T-helper 2 cell (primary cell): ENCODE results near the gene PNISR.

Experiments
- DNase-seq, 5 experiments: peaks; one replicate each; pipeline versions ENCODE4 v3.0.0 to v3.0.0-alpha.2; 2012 to 2022

Gene PNISR

GRCh38 chr6:99402448-99402847 is 22.7 kb downstream of the PNISR start:
- DNase-seq = no peak

DNA sequence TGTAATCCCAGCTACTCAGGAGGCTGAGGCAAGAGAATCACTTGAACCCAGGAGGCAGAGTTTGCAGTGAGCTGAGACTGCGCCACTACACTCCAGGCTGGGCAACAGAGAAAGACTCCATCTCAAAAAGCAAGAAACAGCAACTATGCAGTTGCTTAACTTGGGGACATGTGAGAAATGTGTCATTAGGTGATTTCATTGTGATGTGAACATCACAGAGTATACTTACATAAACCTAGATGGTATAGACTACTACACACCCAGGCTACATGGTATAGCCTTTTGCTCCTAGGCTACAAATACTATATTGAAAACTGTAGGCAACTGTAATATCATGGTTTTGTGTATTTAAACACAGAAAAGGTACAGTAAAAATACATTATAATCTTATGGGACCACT is 27.8 kb downstream of the PNISR start:
- DNase-seq = no peak

DNA sequence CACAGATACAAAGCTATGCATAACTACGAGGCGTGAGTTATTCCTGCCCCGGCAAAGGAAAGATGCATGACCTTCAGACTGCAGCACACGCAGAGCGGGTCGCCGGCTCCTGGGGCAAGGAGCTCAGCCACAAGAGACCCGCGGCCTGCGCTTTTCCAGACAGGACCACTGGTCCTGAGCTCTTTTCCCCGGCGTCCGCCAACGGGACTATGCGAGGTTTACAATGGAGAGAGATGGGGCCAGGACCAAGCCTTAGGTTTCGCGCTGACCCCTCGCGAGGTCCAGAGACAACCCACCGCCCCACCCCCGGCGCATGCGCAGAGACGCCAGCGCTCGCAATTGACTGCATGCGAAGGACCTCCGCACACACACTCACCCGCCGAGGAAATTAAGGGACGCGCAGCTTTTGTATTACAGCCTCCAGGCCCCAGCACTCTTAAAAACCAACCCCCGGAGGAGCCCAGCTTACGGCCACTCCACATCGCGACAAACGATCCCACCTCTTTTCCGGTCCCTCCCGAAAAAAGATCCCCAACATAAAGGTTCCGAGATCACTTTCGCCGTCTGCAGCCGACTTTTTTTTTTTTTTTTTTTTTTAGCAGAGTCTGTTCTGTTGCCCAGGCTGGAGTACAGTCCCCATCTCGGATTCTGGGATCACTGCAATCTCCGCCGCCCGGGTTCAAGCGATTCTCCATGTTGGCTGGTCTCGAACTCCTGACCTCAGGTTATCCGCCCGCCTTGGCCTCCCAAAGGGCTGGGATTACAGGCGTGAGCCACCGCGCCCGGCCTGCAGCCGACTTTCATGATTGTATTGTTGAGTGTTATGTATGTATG is 31.2 kb downstream of the PNISR start, which contains the start of gene COQ3:
Gene COQ3 (minus strand): TSS at position 498 of the 834 bp plus-strand sequence. CDS start 16 bp downstream, at position 482.
- DNase-seq = peak; percentile 41 to 76 (median 51)

GRCh38 chr6:99393366-99393697 is 31.8 kb downstream of the PNISR start:
- DNase-seq = no peak

GRCh38 chr6:99390896-99391295 is 34.2 kb downstream of the PNISR start:
- DNase-seq = no peak

GRCh38 chr6:99384507-99384906 is 40.6 kb downstream of the PNISR start:
- no peak for DNase-seq

GRCh38 chr6:99378636-99379035 is 46.5 kb downstream of the PNISR start:
- no peak for DNase-seq

- DNase-seq = no peak
These were observed 55.6 kb downstream of the PNISR start for GRCh38 chr6:99369533-99369932.

GRCh38 chr6:99366852-99367251 is 58.3 kb downstream of the PNISR start:
- DNase-seq = no peak

DNA sequence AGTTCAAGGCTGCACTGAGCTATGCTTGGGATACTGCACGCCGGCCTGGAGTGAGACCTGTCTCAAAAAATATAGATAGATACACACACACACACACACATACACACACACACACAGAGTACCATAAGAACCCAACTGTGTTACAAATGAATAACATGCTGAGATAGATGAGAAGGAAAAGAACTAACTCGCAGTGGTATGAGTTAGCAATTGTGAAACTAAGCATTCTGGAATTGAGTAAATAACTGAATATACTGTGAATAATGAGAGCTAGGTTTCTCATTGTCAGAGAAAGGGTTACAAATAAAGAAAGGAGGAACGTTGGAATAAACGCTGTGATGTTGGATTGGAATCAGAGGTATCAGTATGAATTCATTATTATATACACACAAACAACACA is 61.1 kb downstream of the PNISR start:
- peak in 1 of 5 experiments; percentile 87 for DNase-seq

- peak in 1 of 5 experiments; percentile 31 for DNase-seq
These were observed 62.3 kb downstream of the PNISR start for GRCh38 chr6:99362678-99363268.

DNA sequence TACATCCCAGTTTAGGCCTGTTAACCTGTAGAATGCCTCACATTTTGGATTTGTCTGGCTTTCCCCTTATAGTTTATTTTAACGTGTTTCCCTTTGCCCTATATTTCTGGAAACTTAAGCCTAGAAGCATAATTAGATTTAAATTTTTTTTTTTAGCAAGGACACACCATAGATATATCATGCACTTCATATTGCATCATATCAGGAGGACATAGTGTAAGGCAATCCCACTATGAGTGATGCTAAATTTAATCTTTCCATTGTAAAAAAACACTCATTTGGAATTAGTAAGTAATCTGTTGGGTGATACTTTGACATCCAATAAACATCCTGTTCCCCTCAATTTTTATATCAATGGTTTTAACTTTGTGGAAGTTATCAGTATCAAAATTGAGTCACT is 65.3 kb downstream of the PNISR start:
- no peak for DNase-seq

GRCh38 chr6:99356641-99357040 is 68.5 kb downstream of the PNISR start:
- no peak for DNase-seq

DNA sequence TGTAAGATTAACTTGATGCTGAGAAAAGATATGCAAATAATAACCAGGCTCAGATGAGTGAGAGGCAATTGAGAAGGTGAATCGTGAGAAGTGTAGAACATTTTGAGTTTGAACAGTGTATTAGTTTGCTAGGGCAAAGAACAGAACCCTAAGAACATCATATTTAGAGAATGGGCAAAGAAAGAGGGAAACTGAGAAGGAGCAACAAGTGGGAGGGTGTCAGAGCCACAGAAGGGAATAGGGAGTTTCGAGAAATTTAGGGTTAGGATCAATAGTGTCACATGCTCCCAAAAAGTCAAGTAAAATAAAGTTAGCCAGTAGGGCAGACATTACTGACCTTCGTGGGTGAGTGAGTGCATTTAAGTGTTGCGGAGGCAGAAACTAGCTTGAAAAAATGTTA is 70.1 kb downstream of the PNISR start:
- no peak for DNase-seq

DNA sequence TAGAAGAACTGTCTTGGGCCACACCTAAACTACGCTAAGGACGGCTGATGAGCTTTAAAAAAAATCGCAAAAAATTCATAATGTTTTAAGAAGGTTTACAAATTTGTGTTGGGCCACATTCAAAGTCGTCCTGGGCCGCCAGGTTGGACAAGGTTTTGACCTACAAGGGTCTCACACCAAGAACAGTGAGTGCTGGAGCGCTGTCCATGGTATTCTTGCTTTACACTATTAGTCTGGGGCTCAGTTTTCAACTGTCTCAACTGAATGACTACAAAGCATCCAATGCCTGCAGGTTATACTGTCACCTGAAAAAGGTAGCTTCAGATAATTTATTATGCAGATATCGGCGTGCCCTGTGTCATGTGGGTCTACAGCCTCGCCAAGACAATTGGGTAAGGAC is 72.0 kb downstream of the PNISR start:
- DNase-seq = no peak

- no peak for DNase-seq
These were observed 74.5 kb downstream of the PNISR start for GRCh38 chr6:99350573-99350972.

DNA sequence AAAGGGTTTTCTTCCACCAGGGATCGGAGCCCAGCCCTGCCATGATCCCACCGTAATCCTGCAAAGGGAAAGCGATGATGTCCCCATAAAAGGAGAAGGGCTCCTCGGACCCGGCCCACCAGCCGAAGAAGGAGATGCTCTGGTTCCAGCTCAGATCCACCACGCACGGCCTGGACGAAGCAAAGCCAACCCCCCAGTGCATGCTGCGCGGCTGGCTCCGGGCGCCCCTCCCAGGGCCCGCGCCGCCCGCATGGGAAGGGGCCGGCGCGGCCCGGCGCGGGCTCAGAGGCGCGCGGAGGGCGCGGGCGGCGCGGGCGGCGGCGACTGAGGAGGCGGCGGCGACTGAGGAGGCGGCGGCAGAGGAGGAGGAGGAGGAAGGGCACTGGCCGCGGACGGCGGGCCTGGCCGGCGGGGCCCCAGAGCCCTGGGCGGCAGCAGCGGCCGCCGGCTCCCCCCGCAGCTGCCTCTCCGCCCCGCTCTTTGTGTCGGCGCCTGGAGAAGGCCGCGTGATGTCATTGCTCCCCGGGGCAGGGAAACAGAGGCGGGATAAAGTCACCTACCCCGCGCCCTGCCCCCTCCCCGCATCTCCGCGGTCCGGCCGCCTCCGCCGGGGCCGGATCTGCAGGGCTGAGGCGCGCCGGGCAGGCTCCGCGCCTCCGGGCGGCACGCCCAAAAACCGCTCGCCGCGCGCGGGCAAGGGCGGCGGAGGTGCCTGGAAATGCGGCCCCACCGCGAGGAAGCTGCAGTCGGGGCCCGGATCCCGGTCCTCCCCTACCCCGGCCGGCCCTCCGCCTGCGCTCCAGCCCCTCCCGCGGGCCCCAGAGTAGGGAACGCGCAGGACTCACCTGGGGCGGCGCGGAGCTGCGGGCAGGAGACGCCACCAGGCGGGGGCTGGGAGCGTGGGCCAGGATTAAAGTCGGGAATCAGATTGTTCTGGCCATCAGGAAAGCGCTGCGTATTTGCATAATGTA is 75.7 kb downstream of the PNISR start, which contains the start of gene FAXC:
Gene FAXC (minus strand): TSS at position 504 of the 971 bp plus-strand sequence. CDS start 302 bp downstream, at position 202.
- DNase-seq = peak in 1 of 5 experiments; percentile 12

DNA sequence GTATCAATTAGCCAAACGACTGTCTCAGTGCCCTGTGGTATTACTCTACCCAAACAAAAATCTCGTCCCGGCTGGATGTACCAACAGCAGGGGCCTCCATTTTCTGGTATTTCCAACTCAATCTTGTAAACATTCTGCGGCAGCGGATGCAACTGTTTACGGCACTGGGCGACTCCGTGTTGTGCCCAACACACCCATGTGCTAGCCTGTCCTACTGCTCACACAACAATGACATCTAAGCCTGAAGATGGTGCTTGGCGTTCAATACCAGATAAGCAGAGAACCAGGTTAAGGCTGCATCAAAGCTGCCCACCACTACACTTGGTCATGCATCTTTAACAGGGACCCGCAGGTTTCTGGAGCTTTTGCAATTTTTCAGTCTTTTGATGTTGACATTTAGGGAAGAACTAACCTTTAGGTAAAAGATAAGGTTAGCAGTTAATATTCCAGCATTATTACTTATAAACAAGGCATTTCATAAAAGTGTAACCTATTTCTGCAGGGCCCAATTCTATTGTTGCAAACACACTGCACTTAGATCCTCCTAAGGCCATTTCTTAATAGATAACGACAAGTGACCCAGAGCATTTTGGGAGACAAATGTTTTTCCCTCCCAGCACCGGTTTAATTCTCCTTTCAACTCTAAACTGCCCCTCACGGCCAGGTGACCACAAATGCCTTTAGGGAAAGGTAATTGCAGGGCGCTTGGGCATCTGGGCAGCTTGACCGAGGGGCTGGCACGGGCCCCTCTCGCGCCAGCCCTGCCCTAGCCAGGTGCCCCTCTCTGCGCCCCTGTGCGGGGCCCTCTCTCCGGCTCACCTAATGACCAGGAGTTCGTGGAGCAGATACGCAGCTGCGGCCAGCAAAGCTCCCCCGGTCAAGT is 76.6 kb downstream of the PNISR start:
- DNase-seq = no peak
